Right atrium auricular region (tissue), 2 donors: ENCODE measurements around the gene TSPAN18. TPM values are rescaled to one million over a fixed set of nuclear protein-coding genes. Genes with fewer than 3 reads are reported as not detected.
A peak's percentile ranks its signal among the peaks of the same experiment; 100 is the strongest.

Source experiments
- DNase-seq: peaks from one replicate; pipeline ENCODE4 v3.0.0-alpha.2; 2019; ENCODE audit warnings: low spot score
- H3K27ac ChIP-seq, 2 donors: fragments of 200-600 bp; sonication (generic); 1 replicate in 1 of 2; 2 replicates in 1 of 2; pipeline ENCODE4 v1.5.1; 2016 to 2019
- H3K27me3 ChIP-seq, 2 donors: fragments of 200-600 bp; sonication (generic); one replicate each; pipeline versions ENCODE4 v1.5.1 to v1.6.0; 2017 to 2019
- H3K36me3 ChIP-seq: fragments of 200-600 bp; sonication (generic); one replicate; pipeline ENCODE4 v1.5.1; 2016
- H3K4me1 ChIP-seq, 2 donors: fragments of 200-600 bp; sonication (generic); one replicate each; pipeline versions ENCODE4 v1.5.1 to v1.6.0; 2017 to 2019
- H3K4me3 ChIP-seq, 2 donors: fragments of 200-600 bp; sonication (generic); 1 replicate in 1 of 2; 2 replicates in 1 of 2; pipeline ENCODE4 v1.5.1; 2017 to 2019; ENCODE audit warnings: mild to moderate bottlenecking in 1 of 2, moderate library complexity in 1 of 2
- H3K9me3 ChIP-seq, 2 donors: fragments of 200-600 bp; sonication (generic); one replicate each; pipeline ENCODE4 v1.5.1; 2019
- total RNA-seq, 2 donors: library from RNA; depleted of rRNA; stranded (reverse); fragments of >200 nt; gene quantifications; one replicate each; pipeline ENCODE4 v1.1.0, GENCODE V29; 2016
- TF ChIP-seq, protein P1 (sequence below), 2 donors: fragments of 200-600 bp; sonication (generic); IDR thresholded peaks; one replicate each; pipeline ENCODE4 v1.5.1; 2019; ENCODE audit warnings: antibody characterized with exemption in 2 of 2

Gene TSPAN18
- total RNA-seq, 2 donors from 2014 or later: 76.3 to 79.3 TPM

GRCh38 chr11:44941259-44942021, 214.7 kb downstream of the TSPAN18 start:
- Histone ChIP-seq H3K27me3 (no peaks in the 10 kb centered on the region), H3K27ac (peak overlapping the region; percentile 54 to 65), H3K9me3 (no peaks in the 10 kb centered on the region), H3K36me3 (peaks cover 7% of the 10 kb centered on the region), H3K4me1 (peaks cover 0 to 65% of the 10 kb centered on the region in 2 donors), H3K4me3 (no peak overlapping the region)
- DNase-seq: no peak
- TF ChIP-seq, protein P1, sequence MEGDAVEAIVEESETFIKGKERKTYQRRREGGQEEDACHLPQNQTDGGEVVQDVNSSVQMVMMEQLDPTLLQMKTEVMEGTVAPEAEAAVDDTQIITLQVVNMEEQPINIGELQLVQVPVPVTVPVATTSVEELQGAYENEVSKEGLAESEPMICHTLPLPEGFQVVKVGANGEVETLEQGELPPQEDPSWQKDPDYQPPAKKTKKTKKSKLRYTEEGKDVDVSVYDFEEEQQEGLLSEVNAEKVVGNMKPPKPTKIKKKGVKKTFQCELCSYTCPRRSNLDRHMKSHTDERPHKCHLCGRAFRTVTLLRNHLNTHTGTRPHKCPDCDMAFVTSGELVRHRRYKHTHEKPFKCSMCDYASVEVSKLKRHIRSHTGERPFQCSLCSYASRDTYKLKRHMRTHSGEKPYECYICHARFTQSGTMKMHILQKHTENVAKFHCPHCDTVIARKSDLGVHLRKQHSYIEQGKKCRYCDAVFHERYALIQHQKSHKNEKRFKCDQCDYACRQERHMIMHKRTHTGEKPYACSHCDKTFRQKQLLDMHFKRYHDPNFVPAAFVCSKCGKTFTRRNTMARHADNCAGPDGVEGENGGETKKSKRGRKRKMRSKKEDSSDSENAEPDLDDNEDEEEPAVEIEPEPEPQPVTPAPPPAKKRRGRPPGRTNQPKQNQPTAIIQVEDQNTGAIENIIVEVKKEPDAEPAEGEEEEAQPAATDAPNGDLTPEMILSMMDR (IDR thresholded peaks at IDR 0.05): no peak

GRCh38 chr11:44942029-44942955, 215.5 kb downstream of the TSPAN18 start:
- peaks cover 0 to 73% of the 10 kb centered on the region in 2 donors for H3K4me1 ChIP-seq
- TF ChIP-seq, protein P1 (IDR thresholded peaks at IDR 0.05): no peak
- no peak overlapping the region for H3K4me3 ChIP-seq
- no peak for DNase-seq
- no peak overlapping the region for H3K27ac ChIP-seq
- no peaks in the 10 kb centered on the region for H3K27me3 ChIP-seq
- no peaks in the 10 kb centered on the region for H3K9me3 ChIP-seq
- H3K36me3 ChIP-seq: no peaks in the 10 kb centered on the region

- no peak overlapping the region for H3K4me3 ChIP-seq
- no peak for DNase-seq
- TF ChIP-seq, protein P1 (IDR thresholded peaks at IDR 0.05): no peak
- H3K36me3 ChIP-seq: no peaks in the 10 kb centered on the region
- no peak overlapping the region for H3K27ac ChIP-seq
- H3K27me3 ChIP-seq: no peaks in the 10 kb centered on the region
- peaks cover 0 to 81% of the 10 kb centered on the region in 2 donors for H3K4me1 ChIP-seq
- H3K9me3 ChIP-seq: no peaks in the 10 kb centered on the region
These were observed 216.4 kb downstream of the TSPAN18 start for GRCh38 chr11:44943118-44943517.

DNA sequence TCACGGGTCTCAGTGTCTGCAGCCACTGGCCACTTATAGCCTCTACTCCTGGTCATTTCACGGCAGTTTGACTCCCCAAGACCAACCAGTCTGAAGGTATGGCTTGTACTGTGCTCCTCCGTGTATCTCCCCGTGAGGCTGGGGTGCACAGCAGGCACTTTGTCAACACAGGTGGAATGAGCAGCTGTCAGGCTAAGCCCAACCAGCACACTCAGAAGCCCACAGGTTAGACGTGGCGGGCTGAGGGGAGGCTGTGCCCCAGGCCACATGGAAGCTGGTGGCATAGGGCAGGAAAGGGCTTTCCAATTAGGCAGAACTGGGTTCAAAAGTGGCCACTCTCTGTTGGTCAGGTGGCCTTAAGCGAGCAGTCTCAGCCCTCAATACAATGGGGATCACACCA, 216.9 kb downstream of the TSPAN18 start:
- Histone ChIP-seq H3K4me1 (peaks cover 0 to 78% of the 10 kb centered on the region in 2 donors), H3K9me3 (no peaks in the 10 kb centered on the region), H3K4me3 (no peak overlapping the region), H3K27ac (no peak overlapping the region), H3K27me3 (no peaks in the 10 kb centered on the region), H3K36me3 (no peaks in the 10 kb centered on the region)
- DNase-seq: no peak
- TF ChIP-seq, protein P1 (IDR thresholded peaks at IDR 0.05): no peak

DNA sequence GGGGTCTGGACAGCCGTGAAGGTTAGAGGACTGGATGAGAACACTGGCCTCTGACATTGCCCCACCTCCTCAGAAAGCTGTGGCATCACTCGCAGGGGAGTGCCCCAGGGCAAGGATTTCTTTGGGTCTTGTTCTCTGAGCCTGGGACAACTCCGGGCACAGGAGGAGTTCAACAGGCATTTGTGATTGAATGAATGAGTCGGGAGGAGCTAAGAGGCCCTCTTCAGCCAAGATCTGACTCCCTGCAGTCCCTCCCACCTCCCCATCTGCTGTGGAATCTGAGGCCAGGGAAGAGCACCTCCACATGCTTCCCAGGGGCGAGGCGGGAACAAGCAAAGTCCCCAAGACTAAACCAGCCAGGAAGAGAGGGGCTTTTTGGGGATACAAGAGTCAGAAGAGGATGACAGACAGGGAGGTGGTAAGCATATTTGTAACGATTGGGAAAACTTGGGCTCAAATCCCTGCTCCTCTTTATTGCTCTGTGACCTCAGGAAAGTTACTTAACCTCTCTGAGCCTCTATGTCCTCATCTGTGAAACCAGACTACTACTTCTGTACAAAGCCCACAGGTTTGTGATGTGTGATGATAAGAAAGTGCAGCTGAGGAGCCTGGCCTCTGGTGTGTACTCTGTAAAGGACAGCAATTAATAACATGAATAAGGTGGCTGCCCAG, 217.6 kb downstream of the TSPAN18 start:
- Histone ChIP-seq H3K27me3 (no peaks in the 10 kb centered on the region), H3K4me3 (no peak overlapping the region), H3K9me3 (no peaks in the 10 kb centered on the region), H3K27ac (no peak overlapping the region), H3K36me3 (no peaks in the 10 kb centered on the region), H3K4me1 (peaks cover 0 to 78% of the 10 kb centered on the region in 2 donors)
- no peak for DNase-seq
- TF ChIP-seq, protein P1 (IDR thresholded peaks at IDR 0.05): no peak
